Activated T-cell treated with anti-CD3 and anti-CD28 coated beads for 24 hours (primary cell): ENCODE measurements around the gene KLHL22.
"Not testable (repeated sequence)": the region's sequence is repeated elsewhere in the genome, so short reads cannot be mapped to it uniquely, and the experiment has no call there.

Experiments
- DNase-seq: peaks from one replicate; pipeline ENCODE4 v3.0.0-alpha.2; 2020; ENCODE audit warnings: low read depth

KLHL22 gene

DNA sequence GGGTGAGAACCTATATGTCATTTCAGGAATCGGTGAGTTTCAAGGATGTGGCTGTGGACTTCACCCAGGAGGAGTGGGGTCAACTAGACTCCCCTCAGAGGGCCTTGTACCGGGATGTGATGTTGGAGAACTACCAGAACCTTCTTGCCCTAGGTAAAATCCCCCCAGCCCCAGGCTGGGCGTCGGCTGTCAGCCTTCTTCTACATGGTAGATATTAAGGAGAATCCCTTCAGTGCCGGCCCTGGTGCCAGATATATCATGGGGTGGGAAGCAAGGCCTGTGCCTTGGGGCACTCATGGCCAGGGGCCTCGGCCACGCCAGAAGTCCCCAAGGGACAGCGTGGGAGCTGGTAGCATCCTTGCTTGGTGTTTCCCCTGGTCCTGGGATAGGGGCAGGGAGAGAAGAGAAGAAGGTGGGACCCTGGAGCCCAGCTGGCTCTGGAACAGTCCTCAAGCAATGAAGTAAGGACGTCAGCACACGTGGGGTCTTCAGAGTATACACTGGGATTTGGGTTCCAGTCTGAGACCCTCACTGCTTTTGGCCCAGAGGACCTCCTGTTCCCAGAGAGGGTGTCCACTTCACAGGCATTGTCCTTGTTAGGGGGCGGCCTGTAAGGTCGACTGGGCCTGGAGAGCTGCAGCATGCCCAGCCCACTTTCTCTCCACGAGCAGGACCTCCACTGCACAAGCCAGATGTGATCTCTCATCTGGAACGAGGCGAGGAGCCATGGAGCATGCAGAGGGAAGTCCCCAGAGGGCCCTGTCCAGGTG is 94.8 kb downstream of the KLHL22 start:
- no peak for DNase-seq

DNA sequence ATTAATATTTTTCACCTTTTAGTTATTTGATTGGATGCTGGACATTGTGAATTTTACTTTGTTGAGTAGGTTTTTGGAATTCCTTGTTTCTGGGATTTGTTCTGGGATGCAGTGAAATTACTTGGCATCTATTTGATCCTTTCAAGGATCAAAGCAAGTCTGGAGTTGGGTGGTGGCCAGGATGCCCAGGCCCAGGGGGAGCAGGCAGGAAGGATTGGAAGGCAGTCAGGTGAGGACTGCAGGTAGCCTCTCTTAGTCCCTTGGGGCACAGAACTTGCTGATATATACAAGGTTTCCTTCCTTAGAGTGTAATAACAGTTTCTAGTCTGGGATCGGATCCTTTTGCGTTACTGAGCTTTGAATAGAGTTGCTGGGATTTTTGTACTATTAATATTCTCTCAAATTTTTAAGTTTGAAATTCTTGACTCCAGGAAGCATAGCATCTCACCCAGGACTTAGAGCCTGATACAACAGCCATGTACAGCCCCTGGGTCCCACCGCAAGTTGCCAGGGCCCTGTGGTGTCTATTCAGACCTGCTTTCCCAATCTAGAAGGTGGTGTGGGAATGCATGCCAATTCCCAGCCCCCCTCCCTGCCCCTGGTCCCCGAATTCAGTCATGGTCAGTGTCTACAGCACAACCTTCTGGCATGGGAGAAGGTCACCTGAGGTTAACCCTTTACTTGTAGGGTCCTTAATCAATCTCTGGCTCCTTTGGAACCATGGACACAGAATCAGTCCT is 95.6 kb downstream of the KLHL22 start:
- DNase-seq: no peak

DNA sequence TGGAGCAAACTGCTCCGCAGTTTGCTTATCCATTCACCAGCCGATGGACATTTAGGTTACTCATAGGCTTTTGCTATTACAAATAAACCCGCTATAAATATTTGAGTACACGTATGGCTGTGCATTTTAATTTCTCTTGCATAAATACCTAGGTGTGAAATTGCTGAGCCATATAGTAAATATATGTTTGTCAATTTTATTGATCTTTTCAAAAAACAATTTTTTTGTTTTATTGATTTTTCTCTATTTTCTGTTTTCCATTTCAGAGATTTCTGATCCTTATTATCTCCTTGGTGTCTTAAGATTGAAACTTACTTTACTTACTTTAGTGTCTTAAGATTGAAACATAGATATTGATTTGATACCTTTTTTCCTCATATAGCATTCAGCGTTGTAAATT is 97.2 kb downstream of the KLHL22 start:
- DNase-seq: no peak

DNA sequence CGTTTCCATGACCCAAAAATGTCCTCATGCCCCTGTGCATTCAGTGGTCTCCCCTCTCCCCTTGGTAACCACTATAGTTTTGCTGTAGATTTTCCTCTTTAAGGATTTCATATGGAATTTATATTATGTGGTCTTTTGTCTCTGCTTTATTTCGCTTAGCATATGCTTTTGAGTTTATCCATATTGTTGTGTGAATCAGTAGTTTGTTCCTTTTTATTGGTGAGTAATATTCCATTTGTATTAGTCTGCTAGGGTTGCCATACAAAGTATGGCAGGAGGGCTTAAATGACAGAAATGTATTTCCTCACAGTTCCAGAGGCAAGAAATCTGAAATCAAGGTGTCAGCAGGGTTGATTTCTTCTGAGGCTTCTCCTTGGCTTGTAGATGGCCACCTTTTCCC is 98.1 kb downstream of the KLHL22 start:
- no peak for DNase-seq

DNA sequence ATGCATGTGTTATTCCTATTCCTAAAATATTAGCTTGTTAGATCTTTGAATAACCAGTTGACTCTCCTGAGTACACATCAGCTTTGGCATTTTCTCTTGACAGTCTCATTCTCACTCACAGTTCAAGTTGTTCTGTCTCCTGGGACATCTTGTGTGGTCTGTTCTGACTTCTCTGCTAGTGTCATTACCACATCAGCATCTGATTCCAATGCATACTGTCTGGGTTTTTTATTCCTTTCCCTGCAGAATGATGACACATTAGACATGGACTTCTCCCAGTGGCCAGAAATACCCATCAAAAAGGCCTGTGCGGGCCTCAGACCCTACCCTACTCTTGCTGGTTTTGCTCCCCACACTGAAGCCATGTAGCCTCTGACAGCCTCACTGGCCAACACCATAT is 99.0 kb downstream of the KLHL22 start:
- DNase-seq: no peak

DNA sequence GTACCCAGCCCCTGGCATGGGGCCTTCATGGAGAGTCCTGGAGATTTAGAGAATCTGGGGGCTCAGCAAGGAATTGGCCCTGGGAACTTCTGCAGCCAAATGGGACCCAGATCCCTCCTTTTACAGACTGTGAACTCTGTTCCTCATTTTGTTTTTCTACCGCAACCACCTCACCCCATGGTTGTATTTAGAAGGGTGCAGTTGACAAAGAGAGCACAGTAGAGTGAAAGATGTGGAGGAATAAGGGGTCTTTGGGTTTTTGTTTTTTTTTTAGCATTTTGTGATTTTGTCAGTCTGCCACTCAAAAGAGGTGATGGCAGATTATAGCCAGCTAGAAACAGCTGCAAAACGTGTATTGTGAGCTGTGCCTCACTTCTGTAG is 99.7 kb downstream of the KLHL22 start:
- no peak for DNase-seq

DNA sequence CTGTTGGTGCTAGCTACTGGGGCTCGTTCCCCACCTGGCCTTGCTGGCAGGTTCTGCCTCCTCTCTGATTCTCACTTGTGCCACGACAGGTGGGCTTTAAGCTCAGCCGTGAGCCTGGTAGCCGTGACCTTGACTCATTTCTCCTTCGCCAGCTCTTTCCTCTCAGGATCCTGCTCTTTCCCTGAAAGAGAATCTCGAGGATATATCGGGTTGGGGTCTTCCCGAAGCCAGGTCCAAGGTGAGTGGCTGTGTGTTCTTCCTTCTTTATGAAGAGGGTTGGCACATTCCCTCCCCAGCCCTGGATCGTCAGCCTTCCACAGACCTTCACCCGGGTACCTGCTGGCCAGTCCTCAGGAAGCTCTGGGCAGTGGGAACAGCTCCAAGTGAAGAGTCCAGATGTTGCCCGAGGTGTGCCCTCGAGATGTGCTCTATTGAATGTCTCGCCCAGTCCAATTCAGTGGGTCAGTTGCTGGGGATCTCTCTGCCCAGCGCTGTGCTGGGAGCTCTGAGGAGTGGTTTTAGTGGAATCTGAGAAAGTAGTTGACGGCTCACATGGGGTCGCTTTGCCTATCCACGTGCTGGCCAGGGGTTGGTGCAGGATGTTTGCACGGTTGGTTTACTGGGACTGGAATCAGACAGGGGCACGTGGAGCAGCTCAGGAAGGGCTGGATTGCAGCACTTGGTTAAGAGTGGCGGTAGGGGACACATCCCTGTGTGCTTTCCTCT is 100.3 kb downstream of the KLHL22 start:
- no peak for DNase-seq

DNA sequence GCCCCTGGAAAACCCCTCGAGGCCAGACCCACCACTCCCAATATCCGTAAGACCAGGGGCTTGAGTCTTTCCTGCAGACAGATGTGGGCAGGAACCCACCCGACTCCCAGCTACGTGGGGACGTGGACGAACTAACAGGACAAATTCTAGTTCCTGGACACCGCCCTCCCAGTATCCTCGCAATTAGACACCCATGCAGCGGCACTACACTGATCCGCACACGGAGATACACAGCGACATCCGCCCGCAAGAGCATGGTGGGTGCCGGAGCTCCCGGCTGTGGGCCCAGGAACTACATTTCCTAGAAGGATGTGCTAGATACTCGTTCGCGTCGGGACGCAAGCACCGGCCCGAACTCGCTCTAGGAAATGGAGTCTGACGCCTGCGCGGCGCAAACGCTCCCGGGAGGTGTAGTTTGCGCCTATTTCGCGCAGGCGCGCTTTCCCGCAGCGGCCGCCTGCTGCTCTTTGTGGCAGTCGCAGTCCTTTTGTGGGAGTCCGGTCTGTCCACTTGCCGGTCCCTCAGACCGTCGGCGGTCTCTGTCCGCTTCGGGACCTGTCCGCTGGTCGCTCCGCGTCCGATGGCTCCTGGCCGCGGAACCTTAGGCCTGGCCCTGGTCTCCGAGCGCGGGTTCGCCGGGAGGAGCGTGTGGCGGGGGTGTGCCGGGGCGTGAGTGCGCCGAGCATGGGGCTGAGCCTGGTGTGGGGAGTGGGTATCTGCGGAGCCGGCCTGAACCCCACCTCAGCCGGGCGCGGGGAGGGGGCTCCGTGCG is 101.7 kb downstream of the KLHL22 start, which contains the start of gene ZNF74:
ZNF74 (plus strand) TSS at position 447 of the 772 bp plus-strand sequence. CDS start 478 bp downstream, outside the sequence.
- DNase-seq: peak; percentile 75

DNA sequence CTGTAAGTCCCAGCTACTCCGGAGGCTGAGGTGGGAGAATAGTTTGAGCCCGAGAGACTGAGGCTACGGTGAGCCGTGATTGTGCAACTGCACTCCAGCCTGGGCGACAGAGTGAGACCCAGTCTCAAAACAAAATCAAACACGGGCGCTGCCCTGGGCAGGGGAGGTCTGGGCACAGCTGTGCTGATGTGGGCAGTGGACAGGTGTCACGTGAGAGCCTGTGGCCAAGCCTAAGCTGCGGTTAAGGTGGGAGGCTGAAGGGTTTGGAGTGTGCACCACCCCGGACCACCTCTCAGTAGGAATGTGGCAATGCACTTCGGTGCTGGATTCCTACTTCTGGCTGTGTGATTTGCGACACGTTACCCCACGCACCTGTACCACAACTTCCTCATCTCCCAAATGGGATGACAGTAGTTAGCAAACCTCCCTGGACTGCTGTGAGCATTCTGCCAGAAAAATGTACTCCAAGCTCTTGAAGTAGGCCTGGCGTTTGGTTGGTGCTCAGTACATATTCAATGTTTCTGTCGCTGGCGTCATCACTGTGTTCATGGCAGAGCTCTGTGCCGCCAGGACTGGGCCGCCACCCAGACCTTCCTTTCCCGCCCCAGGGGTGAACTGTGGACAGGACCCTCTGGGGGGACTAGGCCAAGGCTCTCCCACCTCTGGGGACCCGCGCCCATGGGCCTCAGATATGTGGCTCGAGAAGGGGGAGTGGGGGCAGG is 102.5 kb downstream of the KLHL22 start:
- no peak for DNase-seq

DNA sequence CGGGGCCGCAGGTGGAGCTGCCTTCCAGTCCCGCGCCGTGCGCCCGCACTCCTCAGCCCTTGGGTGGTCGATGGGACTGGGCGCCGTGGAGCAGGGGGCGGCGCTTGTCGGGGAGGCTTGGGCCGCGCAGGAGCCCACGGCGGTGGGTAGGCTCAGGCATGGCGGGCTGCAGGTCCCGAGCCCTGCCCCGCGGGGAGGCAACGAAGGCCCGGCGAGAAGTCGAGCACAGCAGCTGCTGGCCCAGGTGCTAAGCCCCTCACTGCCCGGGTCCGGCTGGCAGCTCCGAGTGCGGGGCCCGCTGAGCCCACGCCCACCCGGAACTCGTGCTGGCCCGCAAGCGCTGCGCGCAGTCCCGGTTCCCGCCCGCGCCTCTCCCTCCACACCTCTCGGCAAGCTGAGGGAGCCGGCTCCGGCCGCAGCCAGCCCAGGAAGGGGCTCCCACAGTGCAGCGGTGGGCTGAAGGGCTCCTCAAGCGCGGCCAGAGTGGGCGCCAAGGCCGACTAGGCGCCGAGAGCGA is 103.2 kb downstream of the KLHL22 start:
- not testable (repeated sequence) for DNase-seq
